K562 (cell line): ENCODE results near the gene SLC9B1. TPM values are rescaled to one million over a fixed set of nuclear protein-coding genes. Genes with fewer than 3 reads are reported as not detected.

Experiments used
- ATAC-seq: fragments of 200-7000 bp; cut with Tn5 transposase; 3 replicates; pipeline ENCODE4 v1.9.1; 2020; ENCODE audit warnings: moderate library complexity
- BruUV-seq: library from RNA; stranded (reverse); fragments of 400-500 nt; replicated peaks from 2 replicates; lab custom pipeline; 2021; lab: Mats Ljungman, UMichigan
- CTCF ChIA-PET: fragments of 300-600 bp; formaldehyde crosslinking; extraction: SDS; loops from one replicate; lab custom pipeline; 2021; ENCODE audit warnings: low intra/inter-chr PET ratio; lab: Yijun Ruan, JAX
- POLR2A ChIA-PET: fragments of 300-600, 350-650 bp; sonication (Branson Sonifier 250); formaldehyde crosslinking; extraction: SDS; loops from one replicate; lab custom pipeline; 2021; ENCODE audit warnings: antibody characterized with exemption, inconsistent platforms; lab: Yijun Ruan, JAX
- DNase-seq, 4 experiments: peaks; one replicate each; pipeline versions ENCODE4 v3.0.0 to v3.0.0-alpha.2; 2011 to 2018; ENCODE audit warnings: low spot score in 3 of 4, mixed read lengths in 3 of 4; ENCODE audit errors: extremely low read depth in 1 of 4
- FAIRE-seq: peaks from 2 replicates; lab custom pipeline; 2011; peaks lifted over from hg19 to GRCh38; lab: Jason Lieb, UNC
- H2AFZ ChIP-seq: 2 replicates; pipeline ENCODE4 v1.6.0; 2011; ENCODE audit warnings: low read depth, low read length, control low read depth, inconsistent platforms
- H3K27ac ChIP-seq: fragments of 200-600 bp; 3 replicates; pipeline ENCODE4 v1.8.0; 2011; ENCODE audit warnings: low read depth, mild to moderate bottlenecking, control low read depth, inconsistent platforms, low read length, moderate library complexity, mixed read lengths; ENCODE audit errors: extremely low read depth
- H3K27me3 ChIP-seq, 2 experiments: fragments of 300-600 bp in 1 of 2; 2 replicates in 1 of 2; 3 replicates in 1 of 2; pipeline versions ENCODE4 v1.6.0 to v1.8.0; 2011; ENCODE audit warnings: inconsistent platforms in 2 of 2, low read length in 2 of 2, mild to moderate bottlenecking in 1 of 2, mixed read lengths in 1 of 2, moderate library complexity in 1 of 2; ENCODE audit not compliant: control insufficient read depth in 2 of 2, insufficient read depth in 2 of 2
- H3K36me3 ChIP-seq: fragments of 300-600 bp; 3 replicates; pipeline ENCODE4 v1.8.0; 2011; ENCODE audit warnings: mild to moderate bottlenecking, low read length, inconsistent platforms; ENCODE audit not compliant: control insufficient read depth, insufficient read depth
- H3K4me1 ChIP-seq, 2 experiments: fragments of 200-600 bp in 1 of 2; replicated peaks in 1 of 2; 2 replicates in 1 of 2; 3 replicates in 1 of 2; pipeline versions ENCODE4 v1.5.1 to v1.8.0; 2011; ENCODE audit warnings: inconsistent platforms in 2 of 2, low read length in 2 of 2, mild to moderate bottlenecking in 1 of 2, mixed read lengths in 1 of 2, moderate library complexity in 1 of 2; ENCODE audit not compliant: control insufficient read depth in 2 of 2, insufficient read depth in 2 of 2
- H3K4me2 ChIP-seq: 2 replicates; pipeline ENCODE4 v1.6.1; 2011; ENCODE audit warnings: low read length, control low read depth, inconsistent platforms, mixed read lengths; ENCODE audit not compliant: insufficient read depth
- H3K4me3 ChIP-seq: fragments of 200-600 bp; sonication (generic), shearing (Covaris generic); 2 replicates; pipeline ENCODE4 v1.5.1; 2016; ENCODE audit warnings: control low read depth, inconsistent platforms
- H3K79me2 ChIP-seq: fragments of 200-600 bp; 3 replicates; pipeline ENCODE4 v1.8.0; 2011; ENCODE audit warnings: low read length, inconsistent platforms; ENCODE audit not compliant: control insufficient read depth, insufficient read depth
- H3K9ac ChIP-seq, 2 experiments: 2 replicates each; pipeline versions ENCODE4 v1.6.0 to v1.6.1; 2011; ENCODE audit warnings: low read depth in 2 of 2, low read length in 2 of 2, control low read depth in 1 of 2, inconsistent platforms in 1 of 2, mild to moderate bottlenecking in 1 of 2, mixed read lengths in 1 of 2; ENCODE audit not compliant: insufficient read depth in 1 of 2
- H3K9me1 ChIP-seq: one replicate; pipeline ENCODE4 v1.6.0; 2011; ENCODE audit warnings: inconsistent platforms, mild to moderate bottlenecking, low read length, moderate library complexity; ENCODE audit not compliant: control insufficient read depth, insufficient read depth
- H3K9me3 ChIP-seq: replicated peaks from 2 replicates; pipeline ENCODE4 v1.5.1; 2011; ENCODE audit warnings: low read depth, low read length, inconsistent platforms; ENCODE audit not compliant: control insufficient read depth, insufficient read depth
- H4K20me1 ChIP-seq: replicated peaks from 2 replicates; pipeline ENCODE4 v1.6.1; 2011; ENCODE audit warnings: low read length, inconsistent platforms, mixed read lengths; ENCODE audit not compliant: control insufficient read depth, insufficient read depth
- CBX3 ChIP-seq, 2 experiments: IDR thresholded peaks; 1 replicate in 1 of 2; 2 replicates in 1 of 2; pipeline ENCODE4 v1.6.1; 2012; ENCODE audit warnings: inconsistent platforms in 2 of 2, low read length in 2 of 2, borderline replicate concordance in 1 of 2, control low read depth in 1 of 2
- E2F4 ChIP-seq: sonication (generic); formaldehyde crosslinking; IDR thresholded peaks from 2 replicates; pipeline ENCODE4 v1.8.0; 2022; ENCODE audit warnings: mild to moderate bottlenecking, low read depth, missing genetic modification reagents
- HMGXB4 ChIP-seq: sonication (generic); formaldehyde crosslinking; IDR thresholded peaks from 2 replicates; pipeline ENCODE4 v1.8.1; 2023; ENCODE audit warnings: mild to moderate bottlenecking, missing genetic modification reagents
- HNRNPLL ChIP-seq: fragments of 200-400 bp; formaldehyde crosslinking; IDR thresholded peaks from 2 replicates; pipeline ENCODE4 v1.6.1; 2017; ENCODE audit warnings: low read length, low read depth, mild to moderate bottlenecking; ENCODE audit not compliant: poor library complexity, severe bottlenecking
- KLF10 ChIP-seq: fragments of 250-450 bp; sonication (Bioruptor Pico); IDR thresholded peaks from 2 replicates; pipeline ENCODE4 v1.6.1; 2021; ENCODE audit warnings: matching md5 sums
- MAX ChIP-seq: sonication (generic); formaldehyde crosslinking; IDR thresholded peaks from 2 replicates; pipeline ENCODE4 v1.9.0; 2022; ENCODE audit warnings: mild to moderate bottlenecking, missing genetic modification reagents
- MYC ChIP-seq, 2 experiments: fragments of 250-450 bp in 1 of 2; sonication (Bioruptor Pico) in 1 of 2; IDR thresholded peaks; 2 replicates each; pipeline versions ENCODE4 v1.5.1 to v1.6.1; 2012 to 2021; ENCODE audit warnings: low read depth in 2 of 2, borderline replicate concordance in 1 of 2, improper control_type of control experiment in 1 of 2, low read length in 1 of 2, mild to moderate bottlenecking in 1 of 2, moderate library complexity in 1 of 2
- NCOA1 ChIP-seq: fragments of 450-650 bp; IDR thresholded peaks from 2 replicates; pipeline ENCODE4 v1.6.1; 2016; ENCODE audit warnings: low read depth
- THRAP3 ChIP-seq: fragments of 450-650 bp; IDR thresholded peaks from 2 replicates; pipeline ENCODE4 v1.6.1; 2016; ENCODE audit warnings: mild to moderate bottlenecking, inconsistent platforms, borderline replicate concordance
- ZNF609 ChIP-seq: sonication (generic); formaldehyde crosslinking; IDR thresholded peaks from 2 replicates; pipeline ENCODE4 v1.8.1; 2023; ENCODE audit warnings: missing genetic modification reagents, mild to moderate bottlenecking, borderline replicate concordance
- WGBS: fragments of 100-300 bp; shearing (Covaris generic); methylation state at CpG from one replicate; pipeline ENCODE4 v1.1.6; 2016; ENCODE audit warnings: low coverage, mixed read lengths; ENCODE audit not compliant: insufficient coverage; ENCODE audit errors: missing lambda C conversion rate; 5-methylcytosine and 5-hydroxymethylcytosine counted together
- in situ Hi-C: fragments of 300-500 bp; cut with MboI; formaldehyde crosslinking; loops from 4 replicates; pipeline ENCODE4 v1.15.0; 2018; ENCODE audit warnings: inconsistent platforms, mixed read lengths
- intact Hi-C: fragments of 100-400 bp; cut with micrococcal nuclease; formaldehyde crosslinking; loops from 2 replicates; pipeline ENCODE4 v1.14.2; 2022
- polyA plus RNA-seq, 8 experiments: library from polyadenylated mRNA; depleted of rRNA in 4 of 8; stranded (reverse) in 5 of 8; unstranded in 3 of 8; fragments of >200 nt; fragmentation: Nextera tagmentation in 2 of 8; fragmentation: Illumina TruSeq in 1 of 8; extraction: Ambion mirVana in 2 of 8; extraction: Trizol in 1 of 8; gene quantifications; 2 replicates each; pipeline versions ENCODE4 v1.2.1 to v1.2.3, GENCODE V29; 2011 to 2014; ENCODE audit warnings: inconsistent platforms in 1 of 8, missing spikeins in 1 of 8
- total RNA-seq, 7 experiments: library from RNA; depleted of rRNA in 6 of 7; stranded (reverse); fragments of >200 nt in 6 of 7; fragmentation: Illumina TruSeq in 2 of 7; extraction: Trizol in 2 of 7; gene quantifications; 2 replicates each; pipeline versions ENCODE4 v1.2.1 to v1.2.3, GENCODE V29; 2011 to 2021; ENCODE audit warnings: low replicate concordance in 1 of 7

Gene SLC9B1
- total and polyA plus RNA-seq, 9 of the 15 experiments (the other 6 are each of a cell fraction or from before 2014, with no cell fraction given), result 0.21 to 1.3 (median 0.51) TPM

- TF ChIP-seq HMGXB4 (CRISPR knock-in tag), result no peak
Observed at GRCh38 chr4:103052145-103052544, 32.6 kb upstream of the SLC9B1 start (continued).

- CTCF ChIA-PET, result no interaction called here
- H2AFZ ChIP-seq, result no peak overlapping the region
- TF ChIP-seq MAX (CRISPR knock-in tag) (no peak), HNRNPLL (no peak), ZNF609 (CRISPR knock-in tag) (no peak), THRAP3 (no peak), MYC (IDR thresholded peaks at IDR 0.05; ENCODE audit: low read depth, low read length) (no peak), MYC (CRISPR knock-in tag; IDR thresholded peaks at IDR 0.05; ENCODE audit: borderline replicate concordance, low read depth) (no peak), CBX3 (IDR thresholded peaks at IDR 0.05; ENCODE audit: borderline replicate concordance in 1 of 2, low read length in 2 of 2) (no peak), NCOA1 (no peak), E2F4 (CRISPR knock-in tag) (no peak), KLF10 (CRISPR knock-in tag) (no peak)
Observed at GRCh38 chr4:103050736-103051436, 31.4 kb upstream of the SLC9B1 start.

More at GRCh38 chr4:103050736-103051436, 31.4 kb upstream of the SLC9B1 start:
- Histone ChIP-seq H3K36me3 (no peaks in the 10 kb centered on the region), H3K79me2 (no peaks in the 10 kb centered on the region), H3K27ac (no peak overlapping the region), H3K27me3 (no peaks in the 10 kb centered on the region), H4K20me1 (no peaks in the 10 kb centered on the region), H3K9me3 (no peaks in the 10 kb centered on the region), H3K9ac (no peak overlapping the region), H3K9me1 (no peaks in the 10 kb centered on the region), H3K4me3 (no peak overlapping the region), H3K4me1 (no peaks in the 10 kb centered on the region), H3K4me2 (no peak overlapping the region)
- FAIRE-seq (no peak), DNase-seq (no peak), ATAC-seq (no peak)
- intact Hi-C loops, result no loop called here
- in situ Hi-C loops, result no loop called here
- no TSS peak for BruUV-seq
- 50% methylated on average over 2 of the region's 2 CpGs for whole genome bisulfite sequencing
- POLR2A ChIA-PET, result interaction anchor here (1.5 kb wide), 1 partner anchor 9 kb away, joined by 3 read pairs; no protein-coding TSS in a partner anchor
